Measurements from ENCODE around the gene LRMDA. TPM values are rescaled to one million over a fixed set of nuclear protein-coding genes. Genes with fewer than 3 reads are reported as not detected.

LRMDA gene
- total and polyA plus RNA-seq, 2 of the 13 experiments (the other 11 are each of a cell fraction or from before 2014, with no cell fraction given): 13.4 to 22.0 TPM

DNA sequence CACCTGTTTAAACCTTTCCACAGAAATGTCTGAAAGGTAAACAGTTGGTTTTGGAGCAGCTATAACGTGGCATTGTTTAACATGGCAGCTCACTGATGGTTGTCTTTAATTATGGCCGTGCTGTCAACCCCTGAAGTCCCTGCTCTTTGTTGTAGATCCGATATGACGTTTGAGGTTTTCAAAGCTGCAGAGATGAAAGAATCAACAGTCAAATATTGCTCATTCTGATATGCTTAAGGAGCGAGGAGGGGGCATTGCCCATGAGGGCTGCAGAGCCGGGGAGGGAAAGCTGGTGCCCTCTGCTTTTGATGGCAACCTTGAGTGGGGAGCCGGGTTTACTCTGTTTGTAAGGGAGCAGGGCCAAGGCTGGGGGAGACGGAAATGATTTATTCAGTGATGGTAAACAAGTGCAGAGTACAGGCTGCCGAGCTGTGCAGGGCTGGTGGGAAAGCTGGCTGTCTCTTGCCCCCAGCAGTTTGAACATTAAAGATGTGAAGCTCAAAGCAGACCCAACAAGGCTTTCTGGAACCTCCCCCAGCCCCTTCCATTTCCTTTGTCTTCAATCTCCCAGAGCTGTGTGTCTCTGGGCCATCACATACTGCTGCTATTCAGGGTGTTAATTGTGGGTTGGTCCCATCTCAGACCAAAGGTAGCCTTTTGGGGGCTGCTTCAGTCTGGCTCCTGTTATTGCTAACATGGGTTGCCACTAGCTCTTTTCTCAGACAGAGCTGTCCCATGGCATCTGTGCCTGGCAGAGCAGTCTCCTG lies 345.5 kb downstream of the LRMDA start (continued):
- TF ChIP-seq YY1 (IDR thresholded peaks at IDR 0.05; ENCODE audit: insufficient read depth, insufficient replicate concordance, low read depth, low read length) (peak; percentile 67), SETDB1 (CRISPR knock-in tag; IDR thresholded peaks at IDR 0.05; ENCODE audit: borderline replicate concordance) (0 out of 2 replicates have a peak, but pooled peaks have one; percentile 68), NPAS2 (CRISPR knock-in tag; IDR thresholded peaks at IDR 0.05; ENCODE audit: borderline replicate concordance) (no peak), ZNF367 (CRISPR knock-in tag; IDR thresholded peaks at IDR 0.05; ENCODE audit: borderline replicate concordance) (no peak), MLLT10 (CRISPR knock-in tag; IDR thresholded peaks at IDR 0.05) (no peak), ZSCAN20 (CRISPR knock-in tag; IDR thresholded peaks at IDR 0.05; ENCODE audit: borderline replicate concordance) (no peak), SNAPC2 (CRISPR knock-in tag; IDR thresholded peaks at IDR 0.05) (peak; percentile 79), JUNB (CRISPR knock-in tag; IDR thresholded peaks at IDR 0.05; ENCODE audit: borderline replicate concordance) (peak; percentile 16; the same call in 1 of the 2 replicates), MED1 (CRISPR knock-in tag; IDR thresholded peaks at IDR 0.05) (peak; percentile 99), ZNF337 (CRISPR knock-in tag; IDR thresholded peaks at IDR 0.05; ENCODE audit: borderline replicate concordance, low read depth) (peak; percentile 75; the same call in 1 of the 2 replicates), ZNF230 (CRISPR knock-in tag; IDR thresholded peaks at IDR 0.05) (no peak), NR2F6 (IDR thresholded peaks at IDR 0.05) (peak; percentile 93), NR2F6 (CRISPR knock-in tag; IDR thresholded peaks at IDR 0.05) (peak; percentile 86), MED13 (CRISPR knock-in tag; IDR thresholded peaks at IDR 0.05) (peak; percentile 98), EZH2 (conservative IDR thresholded peaks at IDR 0.05; ENCODE audit: low read depth, low read length) (no peak), ESRRA (CRISPR knock-in tag; IDR thresholded peaks at IDR 0.05; ENCODE audit: low read depth) (peak; percentile 68; the same call in 1 of the 2 replicates)
- TF ChIP-seq, protein P1, sequence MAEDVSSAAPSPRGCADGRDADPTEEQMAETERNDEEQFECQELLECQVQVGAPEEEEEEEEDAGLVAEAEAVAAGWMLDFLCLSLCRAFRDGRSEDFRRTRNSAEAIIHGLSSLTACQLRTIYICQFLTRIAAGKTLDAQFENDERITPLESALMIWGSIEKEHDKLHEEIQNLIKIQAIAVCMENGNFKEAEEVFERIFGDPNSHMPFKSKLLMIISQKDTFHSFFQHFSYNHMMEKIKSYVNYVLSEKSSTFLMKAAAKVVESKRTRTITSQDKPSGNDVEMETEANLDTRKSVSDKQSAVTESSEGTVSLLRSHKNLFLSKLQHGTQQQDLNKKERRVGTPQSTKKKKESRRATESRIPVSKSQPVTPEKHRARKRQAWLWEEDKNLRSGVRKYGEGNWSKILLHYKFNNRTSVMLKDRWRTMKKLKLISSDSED (CRISPR knock-in tag; IDR thresholded peaks at IDR 0.05): no peak
- TF ChIP-seq, protein P2, sequence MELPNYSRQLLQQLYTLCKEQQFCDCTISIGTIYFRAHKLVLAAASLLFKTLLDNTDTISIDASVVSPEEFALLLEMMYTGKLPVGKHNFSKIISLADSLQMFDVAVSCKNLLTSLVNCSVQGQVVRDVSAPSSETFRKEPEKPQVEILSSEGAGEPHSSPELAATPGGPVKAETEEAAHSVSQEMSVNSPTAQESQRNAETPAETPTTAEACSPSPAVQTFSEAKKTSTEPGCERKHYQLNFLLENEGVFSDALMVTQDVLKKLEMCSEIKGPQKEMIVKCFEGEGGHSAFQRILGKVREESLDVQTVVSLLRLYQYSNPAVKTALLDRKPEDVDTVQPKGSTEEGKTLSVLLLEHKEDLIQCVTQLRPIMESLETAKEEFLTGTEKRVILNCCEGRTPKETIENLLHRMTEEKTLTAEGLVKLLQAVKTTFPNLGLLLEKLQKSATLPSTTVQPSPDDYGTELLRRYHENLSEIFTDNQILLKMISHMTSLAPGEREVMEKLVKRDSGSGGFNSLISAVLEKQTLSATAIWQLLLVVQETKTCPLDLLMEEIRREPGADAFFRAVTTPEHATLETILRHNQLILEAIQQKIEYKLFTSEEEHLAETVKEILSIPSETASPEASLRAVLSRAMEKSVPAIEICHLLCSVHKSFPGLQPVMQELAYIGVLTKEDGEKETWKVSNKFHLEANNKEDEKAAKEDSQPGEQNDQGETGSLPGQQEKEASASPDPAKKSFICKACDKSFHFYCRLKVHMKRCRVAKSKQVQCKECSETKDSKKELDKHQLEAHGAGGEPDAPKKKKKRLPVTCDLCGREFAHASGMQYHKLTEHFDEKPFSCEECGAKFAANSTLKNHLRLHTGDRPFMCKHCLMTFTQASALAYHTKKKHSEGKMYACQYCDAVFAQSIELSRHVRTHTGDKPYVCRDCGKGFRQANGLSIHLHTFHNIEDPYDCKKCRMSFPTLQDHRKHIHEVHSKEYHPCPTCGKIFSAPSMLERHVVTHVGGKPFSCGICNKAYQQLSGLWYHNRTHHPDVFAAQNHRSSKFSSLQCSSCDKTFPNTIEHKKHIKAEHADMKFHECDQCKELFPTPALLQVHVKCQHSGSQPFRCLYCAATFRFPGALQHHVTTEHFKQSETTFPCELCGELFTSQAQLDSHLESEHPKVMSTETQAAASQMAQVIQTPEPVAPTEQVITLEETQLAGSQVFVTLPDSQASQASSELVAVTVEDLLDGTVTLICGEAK (IDR thresholded peaks at IDR 0.05): no peak
- TF ChIP-seq, protein P2 (CRISPR knock-in tag; IDR thresholded peaks at IDR 0.05): peak; percentile 51; the same call in 1 of the 2 replicates
- TF ChIP-seq, protein P3, sequence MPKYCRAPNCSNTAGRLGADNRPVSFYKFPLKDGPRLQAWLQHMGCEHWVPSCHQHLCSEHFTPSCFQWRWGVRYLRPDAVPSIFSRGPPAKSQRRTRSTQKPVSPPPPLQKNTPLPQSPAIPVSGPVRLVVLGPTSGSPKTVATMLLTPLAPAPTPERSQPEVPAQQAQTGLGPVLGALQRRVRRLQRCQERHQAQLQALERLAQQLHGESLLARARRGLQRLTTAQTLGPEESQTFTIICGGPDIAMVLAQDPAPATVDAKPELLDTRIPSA (CRISPR knock-in tag; IDR thresholded peaks at IDR 0.05; ENCODE audit: borderline replicate concordance): no peak

All from HepG2 (cell line).